ENCODE results near the gene PTPRCAP.

DNA sequence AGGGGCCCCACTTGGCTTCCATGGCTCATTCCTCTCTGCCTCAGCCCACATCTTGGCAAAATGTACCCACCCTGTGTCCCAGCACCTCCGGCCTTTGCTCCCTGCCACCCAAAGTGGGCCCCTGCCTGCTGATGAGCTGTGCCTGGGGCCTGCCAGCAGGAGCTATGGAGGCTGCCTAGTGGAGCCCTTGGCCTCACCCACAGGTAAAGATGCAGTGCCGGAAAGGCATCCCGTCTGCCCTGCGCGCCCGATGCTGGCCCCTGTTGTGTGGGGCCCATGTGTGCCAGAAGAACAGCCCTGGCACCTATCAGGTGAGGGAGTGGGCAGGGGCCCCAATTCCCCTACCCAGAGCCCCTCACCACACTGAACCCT, 32.3 kb downstream of the PTPRCAP start:
- TF ChIP-seq, protein P1, sequence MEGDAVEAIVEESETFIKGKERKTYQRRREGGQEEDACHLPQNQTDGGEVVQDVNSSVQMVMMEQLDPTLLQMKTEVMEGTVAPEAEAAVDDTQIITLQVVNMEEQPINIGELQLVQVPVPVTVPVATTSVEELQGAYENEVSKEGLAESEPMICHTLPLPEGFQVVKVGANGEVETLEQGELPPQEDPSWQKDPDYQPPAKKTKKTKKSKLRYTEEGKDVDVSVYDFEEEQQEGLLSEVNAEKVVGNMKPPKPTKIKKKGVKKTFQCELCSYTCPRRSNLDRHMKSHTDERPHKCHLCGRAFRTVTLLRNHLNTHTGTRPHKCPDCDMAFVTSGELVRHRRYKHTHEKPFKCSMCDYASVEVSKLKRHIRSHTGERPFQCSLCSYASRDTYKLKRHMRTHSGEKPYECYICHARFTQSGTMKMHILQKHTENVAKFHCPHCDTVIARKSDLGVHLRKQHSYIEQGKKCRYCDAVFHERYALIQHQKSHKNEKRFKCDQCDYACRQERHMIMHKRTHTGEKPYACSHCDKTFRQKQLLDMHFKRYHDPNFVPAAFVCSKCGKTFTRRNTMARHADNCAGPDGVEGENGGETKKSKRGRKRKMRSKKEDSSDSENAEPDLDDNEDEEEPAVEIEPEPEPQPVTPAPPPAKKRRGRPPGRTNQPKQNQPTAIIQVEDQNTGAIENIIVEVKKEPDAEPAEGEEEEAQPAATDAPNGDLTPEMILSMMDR (conservative IDR thresholded peaks at IDR 0.05; ENCODE audit: low read depth in 2 of 2): no peak
- TF ChIP-seq POLR2AphosphoS5 (IDR thresholded peaks at IDR 0.05; ENCODE audit: low read depth) (no peak), EZH2 (IDR thresholded peaks at IDR 0.05; ENCODE audit: low read depth, unreplicated experiment) (no peak)
- TF ChIP-seq, protein P2, sequence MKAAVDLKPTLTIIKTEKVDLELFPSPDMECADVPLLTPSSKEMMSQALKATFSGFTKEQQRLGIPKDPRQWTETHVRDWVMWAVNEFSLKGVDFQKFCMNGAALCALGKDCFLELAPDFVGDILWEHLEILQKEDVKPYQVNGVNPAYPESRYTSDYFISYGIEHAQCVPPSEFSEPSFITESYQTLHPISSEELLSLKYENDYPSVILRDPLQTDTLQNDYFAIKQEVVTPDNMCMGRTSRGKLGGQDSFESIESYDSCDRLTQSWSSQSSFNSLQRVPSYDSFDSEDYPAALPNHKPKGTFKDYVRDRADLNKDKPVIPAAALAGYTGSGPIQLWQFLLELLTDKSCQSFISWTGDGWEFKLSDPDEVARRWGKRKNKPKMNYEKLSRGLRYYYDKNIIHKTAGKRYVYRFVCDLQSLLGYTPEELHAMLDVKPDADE (IDR thresholded peaks at IDR 0.05): no peak
